Measurements from ENCODE around the gene GTF2I. TPM values are rescaled to one million over a fixed set of nuclear protein-coding genes. Genes with fewer than 3 reads are reported as not detected.

Gene GTF2I
- total RNA-seq (ENCODE audit: unreplicated experiment), result 312 TPM
- long read RNA-seq, full-length matches to known transcripts, result 19 of 33 reads
- long read RNA-seq, partial matches to known transcripts, result 7 of 33 reads
- long read RNA-seq, other reads (novel, unspliced or antisense), result 7 of 33 reads

DNA sequence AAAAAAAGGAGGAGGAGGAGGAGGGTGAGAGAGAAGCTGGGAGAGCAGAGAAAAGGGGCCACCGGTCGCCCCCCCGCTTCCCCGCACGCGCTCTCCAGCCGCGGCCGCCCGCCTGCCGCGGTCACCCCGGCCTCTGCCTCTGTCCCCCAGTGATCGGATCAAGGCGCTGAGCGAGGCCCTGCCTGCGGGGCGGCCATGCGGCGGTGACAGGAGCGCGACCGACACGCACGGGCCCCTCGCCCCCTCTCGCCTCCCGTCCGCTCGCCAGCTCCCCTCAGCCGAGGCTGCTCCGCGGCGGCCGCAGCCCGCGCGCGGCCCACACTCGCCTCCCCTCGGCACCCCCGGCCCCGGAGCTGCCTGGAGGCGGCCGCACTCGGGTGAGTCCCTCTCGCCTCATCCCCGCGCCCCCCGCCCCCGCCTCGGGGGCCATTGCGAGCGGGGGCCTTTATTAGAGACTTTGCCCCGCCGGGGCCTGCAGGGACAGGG is at the start of gene GTF2I:
Gene GTF2I (plus strand): TSS at position 27 of the 486 bp plus-strand sequence. CDS start 31,411 bp downstream, outside the sequence.
- Mint-ChIP-seq H3K9me3 (ENCODE audit: unreplicated experiment) (no peaks in the 10 kb centered on the region), H3K4me1 (ENCODE audit: unreplicated experiment) (peaks cover 53% of the 10 kb centered on the region), H3K27ac (ENCODE audit: unreplicated experiment) (peak within 1 kb of the TSS; percentile 96), H3K4me3 (ENCODE audit: unreplicated experiment) (peak within 1 kb of the TSS; percentile 95), H3K36me3 (ENCODE audit: low read depth, unreplicated experiment) (peaks cover 21% of the 10 kb centered on the region), H3K27me3 (ENCODE audit: unreplicated experiment) (peaks cover 8% of the 10 kb centered on the region)
- TF ChIP-seq, protein P1, sequence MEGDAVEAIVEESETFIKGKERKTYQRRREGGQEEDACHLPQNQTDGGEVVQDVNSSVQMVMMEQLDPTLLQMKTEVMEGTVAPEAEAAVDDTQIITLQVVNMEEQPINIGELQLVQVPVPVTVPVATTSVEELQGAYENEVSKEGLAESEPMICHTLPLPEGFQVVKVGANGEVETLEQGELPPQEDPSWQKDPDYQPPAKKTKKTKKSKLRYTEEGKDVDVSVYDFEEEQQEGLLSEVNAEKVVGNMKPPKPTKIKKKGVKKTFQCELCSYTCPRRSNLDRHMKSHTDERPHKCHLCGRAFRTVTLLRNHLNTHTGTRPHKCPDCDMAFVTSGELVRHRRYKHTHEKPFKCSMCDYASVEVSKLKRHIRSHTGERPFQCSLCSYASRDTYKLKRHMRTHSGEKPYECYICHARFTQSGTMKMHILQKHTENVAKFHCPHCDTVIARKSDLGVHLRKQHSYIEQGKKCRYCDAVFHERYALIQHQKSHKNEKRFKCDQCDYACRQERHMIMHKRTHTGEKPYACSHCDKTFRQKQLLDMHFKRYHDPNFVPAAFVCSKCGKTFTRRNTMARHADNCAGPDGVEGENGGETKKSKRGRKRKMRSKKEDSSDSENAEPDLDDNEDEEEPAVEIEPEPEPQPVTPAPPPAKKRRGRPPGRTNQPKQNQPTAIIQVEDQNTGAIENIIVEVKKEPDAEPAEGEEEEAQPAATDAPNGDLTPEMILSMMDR (IDR thresholded peaks at IDR 0.05; ENCODE audit: unreplicated experiment), result no peak
- peak; percentile 53 for DNase-seq (ENCODE audit: low spot score)

DNA sequence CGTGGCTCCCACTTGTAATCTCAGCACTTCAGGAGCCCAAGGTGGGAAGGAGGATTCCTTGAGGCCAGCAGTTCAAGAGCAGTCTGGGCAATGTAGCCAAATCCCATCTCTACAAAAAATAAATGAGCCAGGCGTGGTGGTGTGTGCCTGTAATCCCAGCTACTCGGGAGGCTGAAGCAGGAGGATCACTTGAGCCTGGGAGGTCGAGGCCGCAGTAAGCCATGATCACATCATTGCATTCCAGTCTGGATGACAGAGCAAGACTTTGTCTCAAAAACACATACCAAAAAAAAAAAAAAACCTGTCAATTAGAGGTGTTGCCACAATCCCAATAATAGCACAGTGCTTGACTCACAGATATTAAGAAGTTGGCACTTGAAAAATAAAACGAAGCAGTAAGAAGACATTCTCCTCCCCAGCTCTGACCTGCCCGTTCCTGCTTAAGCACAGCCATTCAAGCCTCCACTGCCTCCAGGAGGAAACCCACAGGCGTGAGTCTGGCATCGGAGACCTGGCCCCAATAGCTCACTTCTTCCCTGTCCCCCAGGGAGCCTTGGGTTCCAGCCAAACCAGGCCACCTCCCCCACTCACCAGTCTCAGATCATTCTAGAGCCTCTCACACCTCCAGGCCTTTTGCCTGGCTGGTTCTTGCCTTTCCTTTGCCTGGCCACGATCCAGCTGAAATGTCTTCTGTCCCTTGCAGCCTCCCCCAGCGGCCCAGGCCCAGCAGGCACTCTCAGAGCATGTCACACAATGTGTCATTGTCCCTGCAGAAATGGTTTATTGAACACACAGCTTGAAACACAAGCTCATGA is 45.3 kb upstream of the GTF2I start:
- H3K27ac Mint-ChIP-seq (ENCODE audit: unreplicated experiment), result no peak overlapping the region
- H3K4me1 Mint-ChIP-seq (ENCODE audit: unreplicated experiment), result peaks cover 17% of the 10 kb centered on the region
- DNase-seq (ENCODE audit: low spot score), result no peak
- TF ChIP-seq, protein P1 (IDR thresholded peaks at IDR 0.05; ENCODE audit: unreplicated experiment), result no peak
- no peaks in the 10 kb centered on the region for H3K9me3 Mint-ChIP-seq (ENCODE audit: unreplicated experiment)
- H3K27me3 Mint-ChIP-seq (ENCODE audit: unreplicated experiment), result peaks cover 3% of the 10 kb centered on the region
- H3K36me3 Mint-ChIP-seq (ENCODE audit: low read depth, unreplicated experiment), result peaks cover under 1% of the 10 kb centered on the region
- H3K4me3 Mint-ChIP-seq (ENCODE audit: unreplicated experiment), result no peak overlapping the region

DNA sequence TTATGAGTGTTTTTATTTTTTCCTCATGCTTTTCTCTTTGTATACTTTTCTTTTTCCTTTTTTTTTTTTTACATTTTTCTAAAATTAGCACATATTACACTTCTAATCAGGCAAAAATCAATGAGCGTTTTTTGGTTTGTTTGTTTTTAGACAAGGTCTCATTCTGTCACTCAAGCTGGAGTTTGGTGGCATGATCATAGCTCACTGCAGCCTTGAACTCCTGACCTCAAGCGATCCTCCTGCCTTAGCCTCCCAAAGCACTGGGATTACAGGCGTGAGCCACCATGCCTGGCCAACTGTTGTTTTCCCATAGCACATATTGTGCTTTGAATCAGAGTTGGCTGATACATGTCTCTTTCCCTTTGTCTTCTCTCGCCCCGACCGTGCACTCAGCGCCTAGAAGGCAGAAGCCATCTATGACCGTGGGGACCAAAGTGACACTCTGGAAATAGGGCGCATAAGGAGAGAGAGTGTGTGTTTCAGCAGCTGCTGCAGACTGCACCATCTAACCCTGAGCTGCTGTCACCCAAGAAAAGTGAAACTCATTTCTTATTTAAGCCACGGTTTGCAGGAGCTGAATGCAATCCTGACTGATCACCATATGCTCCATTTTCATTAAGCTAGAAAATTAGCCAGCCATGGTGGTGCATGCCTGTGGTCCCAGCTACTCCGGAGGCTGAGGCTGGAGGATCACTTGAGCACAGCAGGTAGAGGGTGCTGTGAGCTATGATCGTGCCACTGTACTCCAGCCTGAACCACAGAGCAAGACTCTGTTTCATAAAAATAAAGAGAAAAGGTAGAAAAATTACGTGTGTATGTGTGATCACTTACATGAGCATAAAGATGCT is 41.4 kb upstream of the GTF2I start:
- H3K36me3 Mint-ChIP-seq (ENCODE audit: low read depth, unreplicated experiment), result no peaks in the 10 kb centered on the region
- H3K27ac Mint-ChIP-seq (ENCODE audit: unreplicated experiment), result no peak overlapping the region
- TF ChIP-seq, protein P1 (IDR thresholded peaks at IDR 0.05; ENCODE audit: unreplicated experiment), result no peak
- H3K9me3 Mint-ChIP-seq (ENCODE audit: unreplicated experiment), result no peaks in the 10 kb centered on the region
- H3K4me3 Mint-ChIP-seq (ENCODE audit: unreplicated experiment), result no peak overlapping the region
- no peak for DNase-seq (ENCODE audit: low spot score)
- peaks cover 8% of the 10 kb centered on the region for H3K27me3 Mint-ChIP-seq (ENCODE audit: unreplicated experiment)
- H3K4me1 Mint-ChIP-seq (ENCODE audit: unreplicated experiment), result peaks cover 21% of the 10 kb centered on the region

DNA sequence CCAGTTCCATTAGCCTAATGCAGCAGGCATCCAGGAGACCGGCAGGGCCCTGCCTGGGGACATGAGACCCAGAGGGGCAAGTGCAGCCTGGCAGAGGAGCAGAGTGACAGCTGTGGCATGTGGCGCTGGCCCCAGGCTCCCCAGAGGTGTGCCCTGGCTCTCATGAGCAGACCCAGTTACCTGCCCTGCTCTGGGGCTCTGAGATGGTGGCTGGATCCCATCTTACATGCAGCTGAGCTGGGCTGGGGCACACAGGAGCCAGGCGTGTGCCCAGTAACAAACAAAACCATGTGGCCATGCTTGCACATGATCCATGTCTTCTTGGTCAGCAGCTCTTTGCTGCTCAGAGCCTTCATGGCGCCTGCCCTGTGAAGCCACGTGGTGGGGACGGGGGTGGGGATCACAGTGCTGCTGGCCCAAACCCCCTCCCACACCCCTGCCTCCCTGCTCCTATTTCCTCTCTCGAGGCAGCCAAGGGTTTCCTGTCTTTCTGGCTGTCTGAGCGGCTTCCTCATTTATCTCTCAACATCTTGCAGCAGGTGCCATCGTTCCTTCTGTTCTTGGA is 40.3 kb upstream of the GTF2I start:
- no peaks in the 10 kb centered on the region for H3K9me3 Mint-ChIP-seq (ENCODE audit: unreplicated experiment)
- peak; percentile 52 for DNase-seq (ENCODE audit: low spot score)

More for the DNA sequence above, 40.3 kb upstream of the GTF2I start:
- TF ChIP-seq, protein P1 (IDR thresholded peaks at IDR 0.05; ENCODE audit: unreplicated experiment), result no peak
- H3K4me3 Mint-ChIP-seq (ENCODE audit: unreplicated experiment), result no peak overlapping the region
- no peaks in the 10 kb centered on the region for H3K36me3 Mint-ChIP-seq (ENCODE audit: low read depth, unreplicated experiment)
- peaks cover 8% of the 10 kb centered on the region for H3K27me3 Mint-ChIP-seq (ENCODE audit: unreplicated experiment)
- H3K4me1 Mint-ChIP-seq (ENCODE audit: unreplicated experiment), result peaks cover 18% of the 10 kb centered on the region
- H3K27ac Mint-ChIP-seq (ENCODE audit: unreplicated experiment), result peak overlapping the region; percentile 85
